Endothelial cell (in vitro differentiated cells): Measurements from ENCODE around the gene ZG16B. TPM values are rescaled to one million over a fixed set of nuclear protein-coding genes. Genes with fewer than 3 reads are reported as not detected.

Experiments used
- DNase-seq: peaks from one replicate; pipeline ENCODE4 v3.0.0; 2021; ENCODE audit warnings: low spot score
- H3K27ac Mint-ChIP-seq: one replicate; pipeline ENCODE4 v1.8.0; 2021; ENCODE audit warnings: mixed read lengths, inconsistent platforms; ENCODE audit not compliant: unreplicated experiment
- H3K27me3 Mint-ChIP-seq: one replicate; pipeline ENCODE4 v1.8.0; 2021; ENCODE audit warnings: mild to moderate bottlenecking, moderate library complexity, mixed read lengths, inconsistent platforms; ENCODE audit not compliant: unreplicated experiment
- H3K36me3 Mint-ChIP-seq: one replicate; pipeline ENCODE4 v1.8.0; 2021; ENCODE audit warnings: mild to moderate bottlenecking, low read depth, mixed read lengths, inconsistent platforms; ENCODE audit not compliant: unreplicated experiment
- H3K4me1 Mint-ChIP-seq: one replicate; pipeline ENCODE4 v1.8.0; 2021; ENCODE audit warnings: mild to moderate bottlenecking, mixed read lengths, inconsistent platforms; ENCODE audit not compliant: unreplicated experiment
- H3K4me3 Mint-ChIP-seq: one replicate; pipeline ENCODE4 v1.8.0; 2021; ENCODE audit warnings: mild to moderate bottlenecking, mixed read lengths, inconsistent platforms; ENCODE audit not compliant: unreplicated experiment
- H3K9me3 Mint-ChIP-seq: one replicate; pipeline ENCODE4 v1.8.0; 2021; ENCODE audit warnings: mixed read lengths, inconsistent platforms; ENCODE audit not compliant: unreplicated experiment
- total RNA-seq: library from RNA; stranded (reverse); fragmentation: NEBNext Ultra II Directional; extraction: Animal tissue kit (Norgen Biotek cat#: 25700); gene quantifications from one replicate; pipeline ENCODE4 v1.2.1, GENCODE V29; 2021; ENCODE audit not compliant: unreplicated experiment
- TF ChIP-seq, protein P1 (sequence below): fragments of 200-600 bp; sonication (generic); IDR thresholded peaks from one replicate; pipeline ENCODE4 v1.5.0; 2021; ENCODE audit warnings: antibody characterized with exemption; ENCODE audit not compliant: unreplicated experiment

The ZG16B gene
- total RNA-seq, 1 donor from 2014 or later: 1.3 TPM

GRCh38 chr16:2790631-2791030, 39.5 kb upstream of the ZG16B start:
- no peaks in the 10 kb centered on the region for H3K4me1 Mint-ChIP-seq
- DNase-seq: no peak
- H3K9me3 Mint-ChIP-seq: no peaks in the 10 kb centered on the region
- TF ChIP-seq, protein P1, sequence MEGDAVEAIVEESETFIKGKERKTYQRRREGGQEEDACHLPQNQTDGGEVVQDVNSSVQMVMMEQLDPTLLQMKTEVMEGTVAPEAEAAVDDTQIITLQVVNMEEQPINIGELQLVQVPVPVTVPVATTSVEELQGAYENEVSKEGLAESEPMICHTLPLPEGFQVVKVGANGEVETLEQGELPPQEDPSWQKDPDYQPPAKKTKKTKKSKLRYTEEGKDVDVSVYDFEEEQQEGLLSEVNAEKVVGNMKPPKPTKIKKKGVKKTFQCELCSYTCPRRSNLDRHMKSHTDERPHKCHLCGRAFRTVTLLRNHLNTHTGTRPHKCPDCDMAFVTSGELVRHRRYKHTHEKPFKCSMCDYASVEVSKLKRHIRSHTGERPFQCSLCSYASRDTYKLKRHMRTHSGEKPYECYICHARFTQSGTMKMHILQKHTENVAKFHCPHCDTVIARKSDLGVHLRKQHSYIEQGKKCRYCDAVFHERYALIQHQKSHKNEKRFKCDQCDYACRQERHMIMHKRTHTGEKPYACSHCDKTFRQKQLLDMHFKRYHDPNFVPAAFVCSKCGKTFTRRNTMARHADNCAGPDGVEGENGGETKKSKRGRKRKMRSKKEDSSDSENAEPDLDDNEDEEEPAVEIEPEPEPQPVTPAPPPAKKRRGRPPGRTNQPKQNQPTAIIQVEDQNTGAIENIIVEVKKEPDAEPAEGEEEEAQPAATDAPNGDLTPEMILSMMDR: no peak
- no peaks in the 10 kb centered on the region for H3K36me3 Mint-ChIP-seq
- peaks cover 10% of the 10 kb centered on the region for H3K27me3 Mint-ChIP-seq
- H3K4me3 Mint-ChIP-seq: no peak overlapping the region
- H3K27ac Mint-ChIP-seq: no peak overlapping the region

- no peak for DNase-seq
- H3K4me1 Mint-ChIP-seq: no peaks in the 10 kb centered on the region
Observed at GRCh38 chr16:2791174-2791573, 38.9 kb upstream of the ZG16B start.

GRCh38 chr16:2792940-2793339, 37.2 kb upstream of the ZG16B start:
- Mint-ChIP-seq H3K4me3 (no peak overlapping the region), H3K4me1 (no peaks in the 10 kb centered on the region), H3K9me3 (no peaks in the 10 kb centered on the region), H3K27ac (no peak overlapping the region), H3K36me3 (no peaks in the 10 kb centered on the region), H3K27me3 (peaks cover 2% of the 10 kb centered on the region)
- TF ChIP-seq, protein P1: no peak
- DNase-seq: no peak

More at GRCh38 chr16:2791174-2791573, 38.9 kb upstream of the ZG16B start:
- peaks cover 6% of the 10 kb centered on the region for H3K27me3 Mint-ChIP-seq
- no peaks in the 10 kb centered on the region for H3K9me3 Mint-ChIP-seq
- H3K4me3 Mint-ChIP-seq: no peak overlapping the region
- H3K27ac Mint-ChIP-seq: no peak overlapping the region
- no peaks in the 10 kb centered on the region for H3K36me3 Mint-ChIP-seq
- TF ChIP-seq, protein P1: no peak

DNA sequence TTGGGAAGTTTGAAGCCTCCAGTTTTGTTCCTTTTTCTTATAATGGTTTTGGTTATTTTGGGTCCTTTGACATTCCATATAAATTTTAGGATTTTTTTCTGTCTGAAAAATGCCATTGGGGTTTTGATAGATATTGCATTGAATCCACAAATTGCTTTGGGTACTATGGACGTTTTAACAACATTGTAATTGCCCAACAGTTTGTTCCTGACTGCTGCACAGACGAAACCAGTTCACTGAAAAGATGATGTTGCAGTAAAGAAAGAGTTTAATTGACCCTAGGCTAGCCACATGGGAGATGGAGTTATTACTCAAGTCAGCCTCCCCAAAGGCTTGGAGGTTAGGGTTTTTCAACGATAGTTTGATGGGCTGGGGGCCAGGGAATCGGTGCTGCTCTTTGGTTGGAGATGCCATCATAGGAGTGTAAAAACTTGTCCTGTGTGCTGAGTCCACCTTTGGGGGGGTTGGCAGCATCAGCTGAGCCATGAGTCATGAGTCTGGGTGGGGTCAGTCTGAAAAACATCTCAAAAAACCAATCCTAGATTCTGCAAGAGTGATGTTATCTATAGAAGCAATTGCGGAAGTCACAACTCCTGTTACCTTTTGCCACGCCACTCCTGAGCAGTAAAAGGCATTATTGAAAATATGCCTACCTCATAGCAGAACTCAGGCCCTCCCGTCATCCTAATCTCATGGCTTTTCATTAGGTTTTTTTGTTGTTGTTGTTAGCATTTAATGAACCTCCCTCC, 34.5 kb upstream of the ZG16B start:
- Mint-ChIP-seq H3K27me3 (no peaks in the 10 kb centered on the region), H3K27ac (no peak overlapping the region), H3K4me1 (no peaks in the 10 kb centered on the region), H3K4me3 (no peak overlapping the region), H3K36me3 (no peaks in the 10 kb centered on the region), H3K9me3 (no peaks in the 10 kb centered on the region)
- no peak for DNase-seq
- TF ChIP-seq, protein P1: no peak

GRCh38 chr16:2798723-2799204, 31.3 kb upstream of the ZG16B start:
- Mint-ChIP-seq H3K4me1 (no peaks in the 10 kb centered on the region), H3K36me3 (no peaks in the 10 kb centered on the region), H3K27me3 (no peaks in the 10 kb centered on the region), H3K4me3 (no peak overlapping the region), H3K27ac (no peak overlapping the region), H3K9me3 (no peaks in the 10 kb centered on the region)
- TF ChIP-seq, protein P1: no peak
- DNase-seq: no peak
